Left ventricle myocardium inferior (tissue), 1 donor: ENCODE data around the gene IL36RN. TPM values are rescaled to one million over a fixed set of nuclear protein-coding genes. Genes with fewer than 3 reads are reported as not detected.

Experiments used
- DNase-seq: peaks from one replicate; pipeline ENCODE4 v3.0.0-alpha.2; 2020
- H3K27ac ChIP-seq: fragments of 200-600 bp; replicated peaks from 2 replicates; pipeline ENCODE4 v1.8.0; 2021
- H3K27me3 ChIP-seq: fragments of 200-600 bp; 2 replicates; pipeline ENCODE4 v1.8.0; 2021; ENCODE audit warnings: low read depth
- H3K36me3 ChIP-seq: fragments of 200-600 bp; 2 replicates; pipeline ENCODE4 v1.8.0; 2021
- H3K4me1 ChIP-seq: fragments of 200-600 bp; 2 replicates; pipeline ENCODE4 v1.8.0; 2021
- H3K4me3 ChIP-seq: fragments of 200-600 bp; 2 replicates; pipeline ENCODE4 v1.8.0; 2021; ENCODE audit warnings: mild to moderate bottlenecking, moderate library complexity
- H3K9me3 ChIP-seq: fragments of 200-600 bp; replicated peaks from 2 replicates; pipeline ENCODE4 v1.8.0; 2021
- CTCF ChIP-seq: fragments of 200-600 bp; IDR thresholded peaks from 2 replicates; pipeline ENCODE4 v1.8.0; 2021; ENCODE audit warnings: antibody characterized with exemption, mild to moderate bottlenecking, borderline replicate concordance
- intact Hi-C: fragments of 100-400 bp; cut with micrococcal nuclease; formaldehyde crosslinking; loops from one replicate; pipeline ENCODE4 v1.11.0; 2022
- total RNA-seq: library from RNA; stranded (reverse); fragmentation: NEBNext Ultra II Directional; extraction: Animal tissue kit (Norgen Biotek cat#: 25700); gene quantifications from one replicate; pipeline ENCODE4 v1.2.1, GENCODE V29; 2021
- donor health status: DM: no; HTN: yes; CAD: no; lungs with severe emphysema.

Gene IL36RN
- total RNA-seq, 1 donor from 2014 or later: not detected

- DNase-seq: no peak
- H3K9me3 ChIP-seq: no peaks in the 10 kb centered on the region
- peaks cover 11% of the 10 kb centered on the region for H3K27me3 ChIP-seq
- TF ChIP-seq CTCF: no peak
- no peak overlapping the region for H3K4me3 ChIP-seq
- H3K36me3 ChIP-seq: no peaks in the 10 kb centered on the region
- no peak overlapping the region for H3K27ac ChIP-seq
- intact Hi-C loops: no loop called here
- no peaks in the 10 kb centered on the region for H3K4me1 ChIP-seq
Measured at GRCh38 chr2:113068706-113069485, 9.9 kb downstream of the IL36RN start.

- Histone ChIP-seq H3K4me3 (no peak overlapping the region), H3K4me1 (no peaks in the 10 kb centered on the region), H3K27ac (no peak overlapping the region), H3K9me3 (no peaks in the 10 kb centered on the region), H3K27me3 (peaks cover 8% of the 10 kb centered on the region), H3K36me3 (no peaks in the 10 kb centered on the region)
- TF ChIP-seq CTCF: no peak
- intact Hi-C loops: no loop called here
- DNase-seq: no peak
Measured at GRCh38 chr2:113069676-113070605, 10.9 kb downstream of the IL36RN start.

- Histone ChIP-seq H3K4me3 (no peak overlapping the region), H3K9me3 (no peaks in the 10 kb centered on the region), H3K27me3 (peaks cover 13% of the 10 kb centered on the region), H3K27ac (no peak overlapping the region), H3K36me3 (no peaks in the 10 kb centered on the region), H3K4me1 (no peaks in the 10 kb centered on the region)
- intact Hi-C loops: no loop called here
- no peak for TF ChIP-seq CTCF
- DNase-seq: no peak
Measured at GRCh38 chr2:113070606-113070975, 11.6 kb downstream of the IL36RN start.

GRCh38 chr2:113072584-113072983 lies 13.6 kb downstream of the IL36RN start:
- Histone ChIP-seq H3K4me3 (no peak overlapping the region), H3K9me3 (no peaks in the 10 kb centered on the region), H3K27me3 (peaks cover 6% of the 10 kb centered on the region), H3K27ac (no peak overlapping the region), H3K4me1 (no peaks in the 10 kb centered on the region), H3K36me3 (no peaks in the 10 kb centered on the region)
- intact Hi-C loops: no loop called here
- no peak for TF ChIP-seq CTCF
- no peak for DNase-seq

GRCh38 chr2:113073325-113073834 lies 14.4 kb downstream of the IL36RN start:
- no peak overlapping the region for H3K27ac ChIP-seq
- no peaks in the 10 kb centered on the region for H3K36me3 ChIP-seq
- DNase-seq: no peak
- H3K4me1 ChIP-seq: no peaks in the 10 kb centered on the region
- H3K27me3 ChIP-seq: peaks cover 6% of the 10 kb centered on the region
- intact Hi-C loops: no loop called here
- no peak for TF ChIP-seq CTCF
- no peaks in the 10 kb centered on the region for H3K9me3 ChIP-seq
- H3K4me3 ChIP-seq: no peak overlapping the region
